ENCODE results near the gene SLC10A3. TPM values are rescaled to one million over a fixed set of nuclear protein-coding genes. Genes with fewer than 3 reads are reported as not detected.

SLC10A3 gene
- total and polyA plus RNA-seq, 2 donors (not counting 3 experiments of a cell fraction or from before 2014, with no cell fraction given), result 21.9 to 22.6 TPM

GRCh38 chrX:154445776-154446175 is 44.7 kb downstream of the SLC10A3 start:
- DNase-seq (ENCODE audit: low read depth, low spot score), result no peak
- Histone ChIP-seq H4K20me1 (replicated peaks; ENCODE audit: control insufficient read depth, extremely low read depth, insufficient read depth, low read length) (no peaks in the 10 kb centered on the region), H3K4me2 (ENCODE audit: insufficient read depth, low read length) (no peak overlapping the region), H3K27me3 (ENCODE audit: control insufficient read depth in 2 of 2, insufficient read depth in 2 of 2, low read length in 2 of 2) (no peaks in the 10 kb centered on the region), H3K9ac (replicated peaks; ENCODE audit: extremely low read depth, insufficient read depth, low read length) (no peak overlapping the region), H3K27ac (ENCODE audit: insufficient read depth, low read depth, low read length) (no peak overlapping the region), H3K36me3 (ENCODE audit: control insufficient read depth in 2 of 2, extremely low read depth in 1 of 2, insufficient read depth in 2 of 2, low read length in 2 of 2) (peaks cover under 1 to 46% of the 10 kb centered on the region in 2 experiments), H3K9me1 (replicated peaks; ENCODE audit: control insufficient read depth, extremely low read depth, insufficient read depth, low read length) (no peaks in the 10 kb centered on the region), H3K4me1 (ENCODE audit: control insufficient read depth, extremely low read depth, insufficient read depth, low read length) (peaks cover 8% of the 10 kb centered on the region), H3K9me3 (replicated peaks; ENCODE audit: control insufficient read depth, insufficient read depth, low read length) (no peaks in the 10 kb centered on the region), H3K79me2 (ENCODE audit: control insufficient read depth, insufficient read depth, low read length) (peaks cover 29% of the 10 kb centered on the region), H3K4me3 (replicated peaks in 1 of 3; ENCODE audit: insufficient read depth in 1 of 3, low read depth in 1 of 3, low read length in 3 of 3) (no peak overlapping the region), H2AFZ (ENCODE audit: low read depth, low read length) (no peak overlapping the region)
- ChIA-PET CTCF (no interaction called here), POLR2A (interaction anchor here (0.8 kb wide), 1 partner anchor 13 kb away, joined by 3 read pairs; no protein-coding TSS in a partner anchor)
- BruUV-seq (replicated peaks), result no TSS peak
- no peak for FAIRE-seq
- TF ChIP-seq FOS (IDR thresholded peaks at IDR 0.05; ENCODE audit: borderline replicate concordance, insufficient read depth, low read length) (no peak), POLR2A (IDR thresholded peaks at IDR 0.05; ENCODE audit: low read depth, low read length) (no peak), CTCF (IDR thresholded peaks at IDR 0.05; ENCODE audit: extremely low read depth in 1 of 2, insufficient read depth in 1 of 2, low read depth in 1 of 2, low read length in 2 of 2) (no peak), GATA2 (IDR thresholded peaks at IDR 0.05; ENCODE audit: insufficient read depth, insufficient read length, low read depth, low read length) (no peak), MYC (IDR thresholded peaks at IDR 0.05; ENCODE audit: low read depth, low read length) (no peak), EZH2 (IDR thresholded peaks at IDR 0.05; ENCODE audit: borderline replicate concordance, low read depth, low read length, severe bottlenecking) (no peak)
- intact Hi-C loops (cut with micrococcal nuclease), result no loop called here
- dilution Hi-C loops (cut with MboI; ENCODE audit: extremely low pct_ligation_motif_present, low sequenced_read_pairs), result no loop called here
